Stomach (tissue), 9 donors: ENCODE data around the gene EDEM1. TPM values are rescaled to one million over a fixed set of nuclear protein-coding genes. Genes with fewer than 3 reads are reported as not detected.

Experiments
- DNase-seq, 2 donors: peaks; one replicate each; pipeline versions ENCODE4 v3.0.0 to v3.0.0-alpha.2; 2013 to 2019
- H3K27ac ChIP-seq, 5 donors: fragments of 200-600 bp in 4 of 5; sonication (generic) in 4 of 5; one replicate each; pipeline ENCODE4 v1.5.1; 2013 to 2019; ENCODE audit warnings: mild to moderate bottlenecking in 1 of 5, moderate library complexity in 1 of 5
- H3K27me3 ChIP-seq, 3 donors: fragments of 200-600 bp; sonication (generic); one replicate each; pipeline ENCODE4 v1.5.1; 2017 to 2019; ENCODE audit warnings: mixed run types in 1 of 3
- H3K36me3 ChIP-seq, 4 donors: fragments of 200-600 bp; sonication (generic); 1 replicate in 3 of 4; 2 replicates in 1 of 4; pipeline ENCODE4 v1.5.1; 2016 to 2019
- H3K4me1 ChIP-seq, 4 donors: fragments of 200-600 bp; sonication (generic); one replicate each; pipeline ENCODE4 v1.5.1; 2016 to 2019
- H3K4me3 ChIP-seq, 4 donors: fragments of 200-600 bp; sonication (generic) in 3 of 4; one replicate each; pipeline ENCODE4 v1.5.1; 2016 to 2019; ENCODE audit warnings: mild to moderate bottlenecking in 1 of 4
- H3K9me3 ChIP-seq, 4 donors: fragments of 200-600 bp; sonication (generic); one replicate each; pipeline ENCODE4 v1.5.1; 2016 to 2019
- CTCF ChIP-seq, 7 experiments: fragments of 450-650 bp in 4 of 7; fragments of 200-600 bp in 3 of 7; sonication (generic) in 3 of 7; IDR thresholded peaks; one replicate each; pipeline ENCODE4 v1.5.1; 2016 to 2019; ENCODE audit warnings: antibody characterized with exemption in 7 of 7, control low read depth in 2 of 7, mild to moderate bottlenecking in 1 of 7
- EP300 ChIP-seq: sonication (generic); formaldehyde crosslinking; IDR thresholded peaks from one replicate; pipeline ENCODE4 v1.6.1; 2017; ENCODE audit warnings: antibody characterized with exemption
- POLR2A ChIP-seq, 4 donors: fragments of 450-650 bp; IDR thresholded peaks; one replicate each; pipeline ENCODE4 v1.6.1; 2016; ENCODE audit warnings: antibody characterized with exemption in 4 of 4, control low read depth in 2 of 4, mild to moderate bottlenecking in 1 of 4, moderate library complexity in 1 of 4
- POLR2AphosphoS5 ChIP-seq, 3 donors: sonication (generic); formaldehyde crosslinking; IDR thresholded peaks; one replicate each; pipeline ENCODE4 v1.6.1; 2016; ENCODE audit warnings: antibody characterized with exemption in 3 of 3
- WGBS, 5 donors: extraction: QIAGEN DNeasy Blood & Tissue Kit in 3 of 5; methylation state at CpG; one replicate each; pipeline versions ENCODE4 v1.1.5 to v1.1.7; 2013 to 2018; 5-methylcytosine and 5-hydroxymethylcytosine counted together
- intact Hi-C: fragments of 100-400 bp; cut with DNase I; formaldehyde crosslinking; loops from one replicate; pipeline ENCODE4 v1.15.1; 2023; ENCODE audit warnings: low total_unique reads
- polyA plus RNA-seq, 3 donors: library from polyadenylated mRNA; stranded (reverse); fragments of 200-250 nt; gene quantifications; one replicate each; pipeline ENCODE4 v1.2.3, GENCODE V29; 2013
- total RNA-seq, 5 donors: library from RNA; depleted of rRNA; stranded (reverse); fragments of >200 nt; gene quantifications; one replicate each; pipeline versions ENCODE4 v1.1.0 to v1.2.3, GENCODE V29; 2014 to 2016
- donor health status: healthy with polysubstance abuse.
- donor health status: Bipolar disorder and iron deficiency.
- donor health status: healthy.

Gene EDEM1
- total and polyA plus RNA-seq, 8 donors = 5.3 to 160 (median 30.5) TPM

- TF ChIP-seq CTCF (IDR thresholded peaks at IDR 0.05) (no peak), POLR2A (IDR thresholded peaks at IDR 0.05) (no peak), EP300 (no peak), POLR2AphosphoS5 (IDR thresholded peaks at IDR 0.05) (no peak)
- intact Hi-C loops = no loop called here
- H3K27ac ChIP-seq = no peak overlapping the region
- no peaks in the 10 kb centered on the region for H3K4me1 ChIP-seq
- H3K9me3 ChIP-seq = no peaks in the 10 kb centered on the region
- no peak overlapping the region for H3K4me3 ChIP-seq
- no peak for DNase-seq
- H3K36me3 ChIP-seq = peaks cover 88 to 100% (median 99%) of the 10 kb centered on the region in 4 donors
- H3K27me3 ChIP-seq = no peaks in the 10 kb centered on the region
- WGBS, 5 donors = 68 to 89% (median 73%) methylated on average over 5 of the region's 5 CpGs
These were observed 23.4 kb downstream of the EDEM1 start for GRCh38 chr3:5210926-5211325.

- Histone ChIP-seq H3K4me3 (no peak overlapping the region), H3K36me3 (peaks cover 80 to 100% (median 99%) of the 10 kb centered on the region in 4 donors), H3K4me1 (peaks cover 0 to 7% (median 2%) of the 10 kb centered on the region in 4 donors), H3K27ac (no peak overlapping the region), H3K27me3 (no peaks in the 10 kb centered on the region), H3K9me3 (no peaks in the 10 kb centered on the region)
- WGBS, 5 donors = 84 to 89% (median 88%) methylated on average over 9 of the region's 9 CpGs
- DNase-seq = no peak
- TF ChIP-seq CTCF (IDR thresholded peaks at IDR 0.05) (no peak), EP300 (no peak), POLR2A (IDR thresholded peaks at IDR 0.05) (no peak), POLR2AphosphoS5 (IDR thresholded peaks at IDR 0.05) (no peak)
- intact Hi-C loops = no loop called here
These were observed 25.4 kb downstream of the EDEM1 start for GRCh38 chr3:5212628-5213573.

- Histone ChIP-seq H3K9me3 (no peaks in the 10 kb centered on the region), H3K4me1 (peaks cover 0 to 13% (median 5%) of the 10 kb centered on the region in 4 donors), H3K36me3 (peaks cover 74 to 100% (median 93%) of the 10 kb centered on the region in 4 donors), H3K27ac (no peak overlapping the region), H3K27me3 (no peaks in the 10 kb centered on the region), H3K4me3 (no peak overlapping the region)
- TF ChIP-seq POLR2A (IDR thresholded peaks at IDR 0.05) (no peak), CTCF (IDR thresholded peaks at IDR 0.05) (no peak), POLR2AphosphoS5 (IDR thresholded peaks at IDR 0.05) (no peak)
- WGBS, 5 donors = 71 to 81% (median 79%) methylated on average over 7 of the region's 7 CpGs
- no peak for DNase-seq
- intact Hi-C loops = no loop called here
These were observed 26.1 kb downstream of the EDEM1 start for GRCh38 chr3:5213574-5213966.

- H3K27me3 ChIP-seq = no peaks in the 10 kb centered on the region
- H3K4me3 ChIP-seq = no peak overlapping the region
- no peak for TF ChIP-seq CTCF (IDR thresholded peaks at IDR 0.05)
- no peak for TF ChIP-seq POLR2A (IDR thresholded peaks at IDR 0.05)
- no peak for TF ChIP-seq POLR2AphosphoS5 (IDR thresholded peaks at IDR 0.05)
- no peak for TF ChIP-seq EP300
- H3K27ac ChIP-seq = no peak overlapping the region
- WGBS, 5 donors = 59 to 70% (median 68%) methylated on average over 9 of the region's 9 CpGs
- no peaks in the 10 kb centered on the region for H3K9me3 ChIP-seq
- H3K4me1 ChIP-seq = peaks cover 0 to 19% (median 7%) of the 10 kb centered on the region in 4 donors
- DNase-seq = no peak
- intact Hi-C loops = no loop called here
- H3K36me3 ChIP-seq = peaks cover 67 to 98% (median 90%) of the 10 kb centered on the region in 4 donors
These were observed 26.8 kb downstream of the EDEM1 start for GRCh38 chr3:5214352-5214751.
